ENCODE data around the gene GIT1.

GIT1 gene, protein sequence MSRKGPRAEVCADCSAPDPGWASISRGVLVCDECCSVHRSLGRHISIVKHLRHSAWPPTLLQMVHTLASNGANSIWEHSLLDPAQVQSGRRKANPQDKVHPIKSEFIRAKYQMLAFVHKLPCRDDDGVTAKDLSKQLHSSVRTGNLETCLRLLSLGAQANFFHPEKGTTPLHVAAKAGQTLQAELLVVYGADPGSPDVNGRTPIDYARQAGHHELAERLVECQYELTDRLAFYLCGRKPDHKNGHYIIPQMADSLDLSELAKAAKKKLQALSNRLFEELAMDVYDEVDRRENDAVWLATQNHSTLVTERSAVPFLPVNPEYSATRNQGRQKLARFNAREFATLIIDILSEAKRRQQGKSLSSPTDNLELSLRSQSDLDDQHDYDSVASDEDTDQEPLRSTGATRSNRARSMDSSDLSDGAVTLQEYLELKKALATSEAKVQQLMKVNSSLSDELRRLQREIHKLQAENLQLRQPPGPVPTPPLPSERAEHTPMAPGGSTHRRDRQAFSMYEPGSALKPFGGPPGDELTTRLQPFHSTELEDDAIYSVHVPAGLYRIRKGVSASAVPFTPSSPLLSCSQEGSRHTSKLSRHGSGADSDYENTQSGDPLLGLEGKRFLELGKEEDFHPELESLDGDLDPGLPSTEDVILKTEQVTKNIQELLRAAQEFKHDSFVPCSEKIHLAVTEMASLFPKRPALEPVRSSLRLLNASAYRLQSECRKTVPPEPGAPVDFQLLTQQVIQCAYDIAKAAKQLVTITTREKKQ

GRCh38 chr17:29589524-29590410, at the start of gene GIT1:
TSS of gene GIT1 (minus strand) at chr17:29589648. CDS start at chr17:29589378, 270 bp downstream.
- peak; percentile 72 for DNase-seq

DNA sequence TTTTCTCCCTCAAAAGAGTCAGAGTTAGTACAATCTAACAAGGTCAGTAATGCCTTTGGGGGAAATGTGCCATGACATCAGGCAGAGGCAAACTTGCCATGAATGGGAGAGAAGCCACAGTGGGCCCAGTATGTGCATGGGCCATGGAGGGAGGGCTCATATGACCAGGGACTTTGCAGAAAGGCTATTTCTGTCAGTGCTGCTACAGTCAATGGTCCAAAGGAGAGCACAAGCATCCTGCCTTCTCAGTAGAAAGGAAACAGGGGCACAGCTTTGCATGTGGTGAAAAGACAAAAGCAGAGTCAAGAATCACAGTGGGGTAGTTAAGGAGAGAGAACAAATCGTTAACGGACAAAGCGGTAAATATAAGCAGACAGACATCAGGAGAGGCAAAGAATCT, 44.4 kb upstream of the GIT1 start:
- DNase-seq = no peak

DNA sequence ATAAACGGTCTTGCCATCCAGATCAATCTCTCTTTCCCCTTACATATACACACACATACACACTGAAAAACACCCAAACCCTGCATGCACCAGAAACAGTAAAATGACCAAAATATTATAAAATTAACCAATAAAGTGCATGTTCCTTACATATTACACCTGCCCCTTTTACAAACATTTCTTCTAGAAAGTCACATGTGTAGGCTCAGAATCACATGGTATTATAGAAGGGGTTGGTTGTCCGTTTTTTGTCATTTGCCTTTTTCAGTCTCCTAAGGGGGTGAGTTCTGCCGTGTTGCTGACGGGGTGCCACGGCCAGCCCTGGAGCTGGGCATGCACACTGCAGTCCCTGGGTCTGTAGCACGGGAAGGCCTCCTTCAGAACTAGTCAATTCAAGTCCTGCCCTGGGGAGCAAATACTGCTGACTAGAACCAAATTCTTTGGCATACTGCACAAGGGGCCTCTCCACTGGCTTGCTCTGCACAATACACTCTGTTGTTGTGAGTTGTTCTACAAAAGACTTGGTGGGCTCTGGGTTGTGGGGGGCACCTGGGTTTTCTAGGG, 41.3 kb upstream of the GIT1 start:
- DNase-seq = no peak

- DNase-seq = no peak
These were observed 40.4 kb upstream of the GIT1 start for GRCh38 chr17:29629839-29630238.

DNA sequence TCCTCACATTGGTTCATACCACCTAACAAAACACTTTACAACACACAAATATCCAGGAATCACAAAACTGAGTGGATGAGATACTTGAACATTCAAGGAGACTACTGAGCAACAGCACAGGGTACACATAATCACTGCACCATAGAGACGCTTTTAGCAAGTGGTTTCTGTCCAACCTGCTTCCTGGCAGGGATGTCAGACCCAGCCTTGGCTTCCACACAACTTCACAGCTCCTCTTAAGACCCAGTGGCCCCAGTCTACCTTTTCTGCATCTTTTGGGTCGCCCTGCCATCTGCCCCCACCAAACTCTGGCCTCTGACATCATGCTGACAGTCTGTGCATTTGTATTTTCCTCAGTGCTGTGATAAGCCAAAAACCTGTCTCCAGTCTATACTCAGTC, 39.2 kb upstream of the GIT1 start:
- DNase-seq = no peak

DNA sequence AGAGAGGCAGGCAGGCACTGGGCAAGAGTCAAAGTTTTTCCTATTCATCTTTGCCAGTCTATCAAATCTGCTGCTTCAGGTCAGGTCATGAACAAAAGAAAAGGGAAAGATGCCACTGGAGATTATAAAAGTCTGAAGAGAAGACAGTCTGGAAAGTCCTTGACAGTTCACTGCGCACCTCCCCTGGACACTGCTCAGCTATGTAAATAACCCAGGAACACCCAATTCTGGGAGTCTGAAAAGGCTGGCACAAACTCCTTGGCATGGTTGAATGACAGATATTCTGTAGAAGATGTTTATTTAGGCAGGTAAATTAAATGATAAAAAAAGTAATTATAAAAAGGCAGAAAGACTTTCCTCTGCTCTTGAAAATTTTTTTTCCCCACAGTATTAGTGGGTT, 38.5 kb upstream of the GIT1 start:
- DNase-seq = no peak

- no peak for DNase-seq
These were observed 35.7 kb upstream of the GIT1 start for GRCh38 chr17:29625037-29625750.

GRCh38 chr17:29624586-29624985, 35.1 kb upstream of the GIT1 start:
- no peak for DNase-seq

DNA sequence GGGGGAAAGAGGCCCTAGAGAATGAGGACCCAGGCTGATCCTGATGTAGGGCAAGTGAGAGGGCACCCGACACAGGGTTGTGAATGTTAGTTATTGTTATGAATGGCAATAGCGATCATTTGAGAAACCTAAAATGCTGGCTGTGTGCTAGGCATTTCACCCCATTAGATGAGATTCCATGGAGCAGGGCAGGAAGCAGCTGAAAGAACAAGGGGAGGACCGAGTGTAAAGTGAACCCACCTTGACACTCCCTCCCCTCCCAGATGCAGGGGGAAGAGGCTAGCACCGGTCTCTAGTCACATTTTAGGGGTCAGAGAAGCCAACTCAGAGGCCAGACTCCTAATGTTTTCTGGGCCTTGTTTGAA, 33.8 kb upstream of the GIT1 start:
- no peak for DNase-seq

GRCh38 chr17:29622337-29623282, 33.2 kb upstream of the GIT1 start, which contains the start of gene CORO6:
TSS of gene CORO6 (minus strand) at chr17:29622912. CDS start at chr17:29621421, 1,491 bp downstream.
- DNase-seq = peak; percentile 15

GRCh38 chr17:29621751-29622194, 32.3 kb upstream of the GIT1 start:
- no peak for DNase-seq

DNA sequence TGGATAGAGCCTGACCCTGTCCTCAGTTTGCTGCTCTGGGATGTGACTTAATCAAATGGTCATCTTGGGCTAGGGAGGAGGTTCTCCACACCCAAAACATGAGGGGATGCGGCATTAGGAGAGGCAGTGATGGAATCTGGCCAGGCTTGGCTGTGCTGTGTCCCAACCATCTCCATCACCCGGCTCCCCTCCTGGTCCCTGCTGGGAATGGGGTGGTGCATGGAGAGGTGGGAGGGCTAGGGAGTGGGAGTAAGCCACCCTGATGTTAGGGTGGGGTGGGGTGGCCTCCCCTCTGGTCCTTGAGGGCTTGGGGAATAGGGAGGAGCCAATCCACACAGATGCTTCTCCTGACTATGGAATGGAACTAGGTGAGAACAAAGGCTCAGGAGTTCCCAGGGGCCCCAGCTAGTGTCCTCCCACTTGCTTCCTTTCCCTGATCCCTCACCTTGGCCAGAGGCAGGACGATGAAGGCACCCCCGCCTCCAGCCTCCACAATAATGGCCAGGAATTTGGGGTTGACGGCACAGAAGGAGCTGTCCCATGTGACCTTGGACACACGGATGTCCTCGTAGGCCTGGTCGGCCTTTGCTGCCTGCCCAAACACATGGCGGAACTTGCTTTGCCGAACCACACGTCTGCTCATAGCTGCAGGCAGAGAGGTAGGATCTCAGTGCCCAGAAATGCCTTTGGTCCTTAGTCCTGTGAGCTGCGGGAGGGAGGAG, 31.5 kb upstream of the GIT1 start:
- no peak for DNase-seq

- no peak for DNase-seq
These were observed 30.8 kb upstream of the GIT1 start for GRCh38 chr17:29620271-29620670.

DNA sequence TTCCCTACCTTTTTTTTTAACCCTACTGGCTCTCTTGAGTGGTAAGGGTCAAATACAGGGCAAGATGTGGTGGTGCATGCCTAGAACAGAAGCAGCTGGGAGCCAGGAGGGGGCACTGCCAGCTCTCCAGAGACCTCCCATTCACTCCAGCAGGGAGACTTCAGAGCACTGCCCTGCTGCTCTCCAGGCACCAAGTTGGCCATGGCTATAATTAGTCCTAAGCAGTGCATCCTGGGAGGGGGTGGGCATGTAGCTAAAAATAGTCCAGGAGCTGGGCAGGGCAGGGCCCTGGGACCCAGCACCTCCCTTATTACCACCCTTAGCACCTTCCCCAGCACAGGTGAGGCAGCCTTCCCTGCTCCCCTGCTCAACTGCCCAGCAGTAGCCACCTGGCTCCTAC, 29.8 kb upstream of the GIT1 start:
- peak; percentile 37 for DNase-seq

GRCh38 chr17:29618272-29619065, 29.0 kb upstream of the GIT1 start:
- no peak for DNase-seq

DNA sequence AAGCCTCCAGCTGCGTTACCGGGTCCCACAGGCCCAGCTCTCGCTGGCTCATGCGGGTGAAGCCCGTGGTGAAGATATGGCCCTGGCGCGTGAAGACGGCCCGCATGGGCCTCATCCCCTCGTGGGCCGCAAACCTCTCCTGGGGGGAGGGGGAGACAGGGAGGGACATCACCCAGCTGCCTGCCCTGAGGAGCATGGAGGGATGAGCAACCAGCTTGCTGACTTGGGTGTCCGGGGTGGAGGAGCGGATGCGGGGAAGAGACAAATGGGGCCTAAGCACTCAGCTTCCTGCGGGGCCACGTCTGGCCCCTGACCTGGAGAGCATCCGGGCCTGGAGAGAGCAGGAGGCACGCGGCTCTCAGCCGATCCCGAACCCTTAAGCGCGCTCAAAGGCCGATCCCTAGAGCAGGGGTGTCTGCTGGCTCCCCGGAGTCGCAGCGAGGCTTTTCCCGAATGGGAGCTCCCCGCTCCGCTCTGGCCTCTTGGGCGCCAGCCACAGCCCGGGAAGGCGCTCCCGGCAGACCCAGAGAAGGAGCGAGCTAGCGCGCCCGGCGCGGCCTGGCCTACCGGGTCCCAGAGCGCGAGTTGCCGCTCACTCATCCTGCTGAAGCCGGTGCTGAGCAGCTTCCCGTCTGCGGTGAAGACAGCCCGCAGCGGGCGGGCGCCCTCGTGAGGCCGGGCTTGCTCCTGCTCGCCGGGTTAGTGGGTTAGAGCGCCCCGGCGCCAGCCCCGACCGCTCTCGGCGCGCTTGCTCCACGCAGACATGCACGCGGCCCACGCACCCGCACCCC, 28.2 kb upstream of the GIT1 start:
- peak; percentile 81 for DNase-seq

DNA sequence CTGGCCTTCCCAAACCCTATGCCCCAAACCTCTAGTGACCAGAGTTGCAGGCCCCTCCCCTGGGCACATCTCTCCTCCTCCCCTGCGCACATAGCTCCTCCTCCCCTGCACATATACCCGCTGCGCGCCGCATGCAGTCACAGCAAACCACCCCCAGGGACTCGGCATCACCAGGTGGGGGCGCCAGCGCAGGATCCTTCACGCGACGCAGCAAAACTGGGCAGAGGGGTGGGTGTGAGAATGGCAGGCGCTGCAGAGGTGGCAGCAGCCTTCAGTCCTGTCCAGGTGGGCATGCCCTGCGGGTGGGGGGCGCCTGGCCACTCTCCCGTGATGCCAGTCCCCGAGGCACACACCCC, 27.7 kb upstream of the GIT1 start:
- DNase-seq = peak; percentile 88

- DNase-seq = no peak
These were observed 27.0 kb upstream of the GIT1 start for GRCh38 chr17:29616300-29617048.

All from NCI-H2171 treated with DMSO at 0.1 percent for 48 hours (cell line).